ENCODE measurements around the gene MSI2.

DNA sequence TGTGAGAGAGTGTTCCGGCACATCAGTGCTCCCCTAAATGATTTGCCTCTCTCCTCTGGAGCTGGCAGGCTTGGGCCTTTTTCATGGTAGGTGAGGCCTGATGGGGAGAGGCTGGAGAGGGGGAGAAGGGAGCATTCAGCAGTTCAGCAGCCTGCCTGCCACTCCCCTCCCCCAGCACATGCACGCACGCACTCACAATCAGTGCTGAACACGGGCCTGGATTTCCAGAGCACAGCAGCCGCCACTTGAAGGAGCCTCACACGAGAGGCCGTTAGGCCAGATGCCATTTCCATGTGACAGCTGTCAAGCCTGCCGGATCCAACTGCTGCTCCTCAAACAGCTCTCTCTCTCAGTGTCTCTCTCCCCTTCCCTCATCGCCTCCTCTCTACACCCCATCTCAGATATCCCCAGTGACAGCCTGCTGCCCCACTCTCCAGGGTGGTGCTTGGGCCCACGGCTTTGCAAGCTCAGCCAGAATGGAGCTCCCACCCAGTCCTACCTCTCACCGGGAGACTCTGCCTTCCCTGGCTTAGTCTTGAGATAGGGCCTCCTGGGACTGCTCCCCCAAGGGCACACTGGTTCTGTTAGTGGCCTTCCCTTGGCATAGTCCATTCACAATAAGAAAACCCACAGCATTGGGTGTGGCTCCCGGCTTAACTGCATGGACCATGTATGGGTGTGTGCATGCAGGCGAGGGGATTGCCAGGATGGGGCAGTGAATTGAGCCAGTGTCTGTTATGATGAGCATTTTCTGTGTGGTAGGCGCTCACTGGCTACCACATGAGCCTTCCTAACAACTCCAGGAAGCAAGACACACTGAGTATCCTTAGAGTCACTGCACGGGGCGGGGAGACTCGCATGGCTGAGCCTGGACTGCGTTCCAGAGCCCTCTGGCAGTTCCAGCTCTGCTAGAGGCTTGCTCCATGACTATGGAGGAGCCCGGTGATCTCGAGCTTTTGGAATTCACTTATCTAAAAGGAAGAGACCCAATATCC is 262.6 kb downstream of the MSI2 start:
- no peak for TF ChIP-seq POLR2AphosphoS5 (IDR thresholded peaks at IDR 0.05)
- TF ChIP-seq, protein P1, sequence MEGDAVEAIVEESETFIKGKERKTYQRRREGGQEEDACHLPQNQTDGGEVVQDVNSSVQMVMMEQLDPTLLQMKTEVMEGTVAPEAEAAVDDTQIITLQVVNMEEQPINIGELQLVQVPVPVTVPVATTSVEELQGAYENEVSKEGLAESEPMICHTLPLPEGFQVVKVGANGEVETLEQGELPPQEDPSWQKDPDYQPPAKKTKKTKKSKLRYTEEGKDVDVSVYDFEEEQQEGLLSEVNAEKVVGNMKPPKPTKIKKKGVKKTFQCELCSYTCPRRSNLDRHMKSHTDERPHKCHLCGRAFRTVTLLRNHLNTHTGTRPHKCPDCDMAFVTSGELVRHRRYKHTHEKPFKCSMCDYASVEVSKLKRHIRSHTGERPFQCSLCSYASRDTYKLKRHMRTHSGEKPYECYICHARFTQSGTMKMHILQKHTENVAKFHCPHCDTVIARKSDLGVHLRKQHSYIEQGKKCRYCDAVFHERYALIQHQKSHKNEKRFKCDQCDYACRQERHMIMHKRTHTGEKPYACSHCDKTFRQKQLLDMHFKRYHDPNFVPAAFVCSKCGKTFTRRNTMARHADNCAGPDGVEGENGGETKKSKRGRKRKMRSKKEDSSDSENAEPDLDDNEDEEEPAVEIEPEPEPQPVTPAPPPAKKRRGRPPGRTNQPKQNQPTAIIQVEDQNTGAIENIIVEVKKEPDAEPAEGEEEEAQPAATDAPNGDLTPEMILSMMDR (IDR thresholded peaks at IDR 0.05), result no peak

Data from sigmoid colon (tissue), 4 donors.